Gastroesophageal sphincter (tissue), 4 donors: ENCODE data around the gene LTBP1. TPM values are rescaled to one million over a fixed set of nuclear protein-coding genes. Genes with fewer than 3 reads are reported as not detected.

ENCODE experiments used
- ATAC-seq: fragments of 150-250 bp; one replicate; pipeline ENCODE4 v1.9.1; 2016; ENCODE audit warnings: mild to moderate bottlenecking, moderate library complexity
- H3K27ac ChIP-seq, 4 donors: fragments of 200-600 bp; sonication (generic) in 3 of 4; 1 replicate in 3 of 4; 2 replicates in 1 of 4; pipeline ENCODE4 v1.5.1; 2016 to 2019
- H3K27me3 ChIP-seq: fragments of 200-600 bp; sonication (generic); one replicate; pipeline ENCODE4 v1.5.1; 2019
- H3K36me3 ChIP-seq, 2 donors: fragments of 200-600 bp; sonication (generic); one replicate each; pipeline ENCODE4 v1.5.1; 2019; ENCODE audit warnings: control low read depth in 1 of 2
- H3K4me1 ChIP-seq, 3 donors: fragments of 200-600 bp; sonication (generic); 1 replicate in 2 of 3; 2 replicates in 1 of 3; pipeline ENCODE4 v1.5.1; 2016 to 2019; ENCODE audit warnings: control low read depth in 2 of 3
- H3K4me3 ChIP-seq, 2 donors: fragments of 200-600 bp; sonication (generic); one replicate each; pipeline ENCODE4 v1.5.1; 2019; ENCODE audit warnings: mild to moderate bottlenecking in 1 of 2, moderate library complexity in 1 of 2
- H3K9me3 ChIP-seq, 3 donors: fragments of 200-600 bp; sonication (generic); one replicate each; pipeline ENCODE4 v1.5.1; 2017 to 2019; ENCODE audit warnings: control low read depth in 2 of 3
- CTCF ChIP-seq, 4 experiments: fragments of 200-600 bp in 2 of 4; fragments of 450-650 bp in 2 of 4; sonication (generic) in 1 of 4; IDR thresholded peaks; one replicate each; pipeline ENCODE4 v1.5.1; 2017 to 2019; ENCODE audit warnings: antibody characterized with exemption in 4 of 4, mild to moderate bottlenecking in 2 of 4, moderate library complexity in 2 of 4
- EP300 ChIP-seq: sonication (generic); formaldehyde crosslinking; IDR thresholded peaks from one replicate; pipeline ENCODE4 v1.6.1; 2017; ENCODE audit warnings: antibody characterized with exemption, mild to moderate bottlenecking
- POLR2A ChIP-seq, 2 donors: fragments of 450-650 bp; IDR thresholded peaks; one replicate each; pipeline ENCODE4 v1.6.1; 2017; ENCODE audit warnings: antibody characterized with exemption in 2 of 2, mild to moderate bottlenecking in 2 of 2, moderate library complexity in 1 of 2
- POLR2AphosphoS5 ChIP-seq: sonication (generic); formaldehyde crosslinking; IDR thresholded peaks from one replicate; pipeline ENCODE4 v1.6.1; 2017; ENCODE audit warnings: antibody characterized with exemption
- WGBS, 2 donors: methylation state at CpG; one replicate each; pipeline ENCODE4 v1.1.5; 2018; ENCODE audit warnings: low coverage in 1 of 2; 5-methylcytosine and 5-hydroxymethylcytosine counted together
- total RNA-seq, 4 donors: library from RNA; depleted of rRNA; stranded (reverse); fragments of >200 nt; gene quantifications; one replicate each; pipeline ENCODE4 v1.1.0, GENCODE V29; 2016

LTBP1 gene
- total RNA-seq, 4 donors from 2014 or later = 238 to 493 (median 378) TPM

GRCh38 chr2:33068261-33068660, 121.5 kb downstream of the LTBP1 start:
- Histone ChIP-seq H3K27ac (no peak overlapping the region), H3K4me3 (no peak overlapping the region), H3K4me1 (peaks cover 3 to 40% (median 3%) of the 10 kb centered on the region in 3 donors), H3K9me3 (no peaks in the 10 kb centered on the region), H3K27me3 (no peaks in the 10 kb centered on the region), H3K36me3 (no peaks in the 10 kb centered on the region)
- ATAC-seq = no peak
- no peak for TF ChIP-seq POLR2A (IDR thresholded peaks at IDR 0.05)
- no peak for TF ChIP-seq CTCF (IDR thresholded peaks at IDR 0.05)
- no peak for TF ChIP-seq POLR2AphosphoS5
- TF ChIP-seq EP300 = no peak
- WGBS, 2 donors = 47 to 69% methylated on average over 2 of the region's 2 CpGs

- ATAC-seq = peak; percentile 94
- TF ChIP-seq POLR2A (IDR thresholded peaks at IDR 0.05) = no peak
- TF ChIP-seq EP300 = no peak
- TF ChIP-seq POLR2AphosphoS5 = peak; percentile 84
- Histone ChIP-seq H3K4me3 (no peak overlapping the region), H3K9me3 (no peaks in the 10 kb centered on the region), H3K4me1 (peaks cover 3 to 40% (median 3%) of the 10 kb centered on the region in 3 donors), H3K27me3 (no peaks in the 10 kb centered on the region), H3K36me3 (no peaks in the 10 kb centered on the region), H3K27ac (peak overlapping the region in 3 of 4 donors; percentile 63 to 76 (median 64))
- WGBS, 2 donors = 62 to 68% methylated on average over 8 to 9 of the region's 10 CpGs
These were observed 123.3 kb downstream of the LTBP1 start for GRCh38 chr2:33069894-33070651.

DNA sequence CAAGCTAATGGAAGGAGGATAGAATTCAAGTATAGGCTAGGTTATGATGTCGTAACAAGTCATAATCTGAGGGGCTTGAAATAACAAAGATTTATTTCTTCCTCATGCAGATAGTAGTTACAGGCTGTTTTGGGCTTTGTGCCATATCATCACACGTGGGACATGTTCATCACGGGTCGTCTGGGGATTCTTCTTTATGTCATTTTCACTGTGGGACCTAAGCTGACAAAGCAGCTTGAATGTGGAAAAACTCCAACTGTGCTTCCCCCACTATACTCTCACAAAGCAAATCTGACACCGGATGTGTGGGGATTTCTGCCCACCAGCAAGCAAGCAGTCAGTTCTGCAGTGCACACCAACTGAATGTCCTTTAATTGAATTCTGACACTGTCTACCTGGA, 124.8 kb downstream of the LTBP1 start:
- TF ChIP-seq EP300 (no peak), POLR2A (IDR thresholded peaks at IDR 0.05) (no peak), POLR2AphosphoS5 (no peak), CTCF (IDR thresholded peaks at IDR 0.05) (no peak)
- H3K36me3 ChIP-seq = no peaks in the 10 kb centered on the region
- no peaks in the 10 kb centered on the region for H3K27me3 ChIP-seq
- H3K27ac ChIP-seq = no peak overlapping the region
- H3K9me3 ChIP-seq = no peaks in the 10 kb centered on the region
- WGBS, 2 donors = 60 to 61% methylated on average over 5 of the region's 5 CpGs
- H3K4me1 ChIP-seq = peaks cover 3 to 38% (median 3%) of the 10 kb centered on the region in 3 donors
- no peak for ATAC-seq
- no peak overlapping the region for H3K4me3 ChIP-seq

DNA sequence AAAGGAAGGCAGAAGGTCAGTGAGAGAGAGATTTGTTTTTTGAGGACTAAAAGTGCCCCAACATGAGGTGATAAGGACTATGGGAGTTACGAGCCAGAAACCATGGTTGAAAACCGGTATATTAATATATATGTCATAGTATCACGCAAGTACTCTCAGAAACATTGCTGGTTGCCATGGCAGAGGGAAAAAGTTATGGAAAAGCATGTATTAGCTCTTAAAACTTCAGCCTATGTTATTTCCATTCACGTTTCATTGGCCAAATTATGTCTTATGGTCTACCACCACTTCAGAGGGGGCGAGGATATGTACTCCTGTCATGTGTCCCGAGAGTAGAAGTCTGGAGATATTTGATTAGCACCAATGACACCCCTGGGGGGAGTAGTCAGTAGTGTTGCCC, 125.9 kb downstream of the LTBP1 start:
- Histone ChIP-seq H3K4me1 (peaks cover 1 to 35% (median 3%) of the 10 kb centered on the region in 3 donors), H3K27me3 (no peaks in the 10 kb centered on the region), H3K27ac (no peak overlapping the region), H3K4me3 (no peak overlapping the region), H3K9me3 (no peaks in the 10 kb centered on the region), H3K36me3 (no peaks in the 10 kb centered on the region)
- no peak for ATAC-seq
- TF ChIP-seq EP300 (no peak), POLR2A (IDR thresholded peaks at IDR 0.05) (no peak), CTCF (IDR thresholded peaks at IDR 0.05) (no peak), POLR2AphosphoS5 (no peak)
- WGBS, 2 donors = 72 to 77% methylated on average over 6 of the region's 6 CpGs

DNA sequence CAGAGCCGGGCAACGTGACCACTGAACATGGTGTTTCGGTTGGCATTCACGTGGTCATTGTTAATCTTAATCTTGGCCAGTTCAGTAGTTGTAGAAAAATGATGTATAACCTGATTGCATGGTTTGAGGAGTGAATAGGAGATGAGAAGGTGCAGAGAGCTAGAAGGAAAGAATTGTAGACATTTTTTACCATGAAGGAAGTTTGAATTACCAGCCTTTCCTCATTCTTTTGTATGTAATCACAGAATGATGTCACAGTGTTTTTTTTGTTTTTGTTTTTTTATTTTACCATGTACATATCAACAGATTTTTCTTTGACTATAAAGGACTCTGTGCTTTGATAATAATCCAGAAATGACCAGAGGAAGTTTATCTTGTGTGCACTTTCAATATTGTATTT, 126.3 kb downstream of the LTBP1 start:
- no peak overlapping the region for H3K4me3 ChIP-seq
- H3K27ac ChIP-seq = no peak overlapping the region
- H3K4me1 ChIP-seq = peaks cover 0 to 33% (median 3%) of the 10 kb centered on the region in 3 donors
- no peaks in the 10 kb centered on the region for H3K36me3 ChIP-seq
- no peak for TF ChIP-seq POLR2AphosphoS5
- no peak for TF ChIP-seq EP300
- TF ChIP-seq CTCF (IDR thresholded peaks at IDR 0.05) = no peak
- TF ChIP-seq POLR2A (IDR thresholded peaks at IDR 0.05) = no peak
- H3K9me3 ChIP-seq = no peaks in the 10 kb centered on the region
- H3K27me3 ChIP-seq = no peaks in the 10 kb centered on the region
- 86 to 97% methylated on average over 2 to 4 of the region's 4 CpGs for WGBS, 2 donors
- no peak for ATAC-seq
